Esophagus muscularis mucosa (tissue), 4 donors: ENCODE measurements around the gene USP47.

Experiments
- CTCF ChIP-seq, 3 experiments: fragments of 200-600 bp in 2 of 3; fragments of 450-650 bp in 1 of 3; sonication (generic) in 2 of 3; IDR thresholded peaks; one replicate each; pipeline ENCODE4 v1.5.1; 2017 to 2019; ENCODE audit warnings: antibody characterized with exemption in 3 of 3, mild to moderate bottlenecking in 2 of 3, moderate library complexity in 1 of 3
- EP300 ChIP-seq: sonication (generic); formaldehyde crosslinking; IDR thresholded peaks from one replicate; pipeline ENCODE4 v1.6.1; 2017; ENCODE audit warnings: antibody characterized with exemption
- POLR2A ChIP-seq: fragments of 450-650 bp; IDR thresholded peaks from one replicate; pipeline ENCODE4 v1.6.1; 2017; ENCODE audit warnings: antibody characterized with exemption, moderate library complexity, mild to moderate bottlenecking, low read depth
- POLR2AphosphoS5 ChIP-seq, 2 donors: sonication (generic); formaldehyde crosslinking; IDR thresholded peaks; one replicate each; pipeline ENCODE4 v1.6.1; 2017; ENCODE audit warnings: antibody characterized with exemption in 2 of 2

- TF ChIP-seq CTCF (IDR thresholded peaks at IDR 0.05) (no peak), POLR2A (no peak), POLR2AphosphoS5 (IDR thresholded peaks at IDR 0.05) (no peak), EP300 (no peak)
Observed at GRCh38 chr11:11958403-11959231, 116.8 kb downstream of the USP47 start.
